ENCODE data around the gene ATP2C2.

DNA sequence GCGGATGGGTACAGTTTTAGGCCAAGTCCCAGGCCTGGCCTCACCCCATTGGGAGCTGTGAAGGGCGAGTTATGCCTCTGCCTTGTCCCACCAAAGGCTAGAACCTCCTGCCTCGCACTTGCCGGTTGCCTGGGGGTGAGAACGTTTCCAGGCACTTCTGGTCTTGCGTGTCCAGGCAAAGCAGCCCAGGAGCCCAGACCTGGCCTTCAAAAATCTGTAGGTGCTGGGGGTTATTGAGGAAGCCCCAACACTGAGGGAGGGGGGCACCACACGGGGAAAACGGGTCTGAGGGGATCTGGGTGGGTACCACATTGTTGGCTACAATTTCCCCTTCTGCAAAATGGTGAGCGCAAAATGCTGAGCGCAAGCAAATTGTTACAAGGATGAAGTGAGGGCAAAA is 12.2 kb upstream of the ATP2C2 start:
- no peak for TF ChIP-seq BHLHE40 (IDR thresholded peaks at IDR 0.05; ENCODE audit: borderline replicate concordance)
- TF ChIP-seq ARNT (IDR thresholded peaks at IDR 0.05) = no peak
